H9 (cell line): Measurements from ENCODE around the gene PIK3CG. TPM values are rescaled to one million over a fixed set of nuclear protein-coding genes. Genes with fewer than 3 reads are reported as not detected.

ENCODE experiments used
- DNase-seq: peaks from one replicate; pipeline ENCODE4 v3.0.0-alpha.2; 2017
- H2AFZ ChIP-seq: one replicate; pipeline ENCODE4 v1.6.1; 2013; ENCODE audit warnings: mild to moderate bottlenecking, low read length, control low read depth, moderate library complexity
- H2AK5ac ChIP-seq: 2 replicates; pipeline ENCODE4 v1.6.1; 2013; ENCODE audit warnings: low read length, control low read depth, mixed read lengths; ENCODE audit not compliant: insufficient read length
- H2BK120ac ChIP-seq: one replicate; pipeline ENCODE4 v1.6.1; 2013; ENCODE audit warnings: low read depth, mild to moderate bottlenecking, low read length, control low read depth, inconsistent platforms; ENCODE audit not compliant: poor library complexity, severe bottlenecking
- H2BK12ac ChIP-seq: 2 replicates; pipeline ENCODE4 v1.6.1; 2013; ENCODE audit warnings: low read length, control low read depth, mixed read lengths, low read depth; ENCODE audit not compliant: insufficient read length
- H2BK15ac ChIP-seq: 2 replicates; pipeline ENCODE4 v1.6.1; 2013; ENCODE audit warnings: low read depth, low read length, control low read depth
- H2BK20ac ChIP-seq: one replicate; pipeline ENCODE4 v1.6.1; 2013; ENCODE audit warnings: low read depth, mild to moderate bottlenecking, low read length, control low read depth, inconsistent platforms; ENCODE audit not compliant: poor library complexity, severe bottlenecking
- H2BK5ac ChIP-seq: 2 replicates; pipeline ENCODE4 v1.6.1; 2013; ENCODE audit warnings: low read length, control low read depth, mixed read lengths; ENCODE audit not compliant: insufficient read length
- H3K14ac ChIP-seq: 2 replicates; pipeline ENCODE4 v1.6.1; 2013; ENCODE audit warnings: low read length, control low read depth; ENCODE audit not compliant: insufficient read depth
- H3K18ac ChIP-seq: 2 replicates; pipeline ENCODE4 v1.6.1; 2013; ENCODE audit warnings: low read depth, mild to moderate bottlenecking, mixed read lengths, low read length, control low read depth; ENCODE audit not compliant: insufficient read length
- H3K23ac ChIP-seq: 2 replicates; pipeline ENCODE4 v1.6.1; 2013; ENCODE audit warnings: low read length, control low read depth, mixed read lengths, low read depth; ENCODE audit not compliant: insufficient read length
- H3K23me2 ChIP-seq: 2 replicates; pipeline ENCODE4 v1.6.1; 2013; ENCODE audit warnings: low read depth, mild to moderate bottlenecking, mixed read lengths, low read length, control low read depth; ENCODE audit not compliant: insufficient read length, poor library complexity, severe bottlenecking
- H3K27ac ChIP-seq: 2 replicates; pipeline ENCODE4 v1.5.1; 2013; ENCODE audit warnings: low read length, control low read depth, mixed read lengths, low read depth; ENCODE audit not compliant: insufficient read length
- H3K27me3 ChIP-seq: 2 replicates; pipeline ENCODE4 v1.6.1; 2013; ENCODE audit warnings: low read length, control low read depth, inconsistent platforms; ENCODE audit not compliant: insufficient read depth
- H3K4ac ChIP-seq: 2 replicates; pipeline ENCODE4 v1.6.1; 2013; ENCODE audit warnings: low read depth, mild to moderate bottlenecking, control low read depth, inconsistent platforms, low read length, moderate library complexity
- H3K4me1 ChIP-seq: 2 replicates; pipeline ENCODE4 v1.6.1; 2013; ENCODE audit warnings: low read length, control low read depth, inconsistent platforms; ENCODE audit not compliant: insufficient read depth
- H3K4me2 ChIP-seq: 2 replicates; pipeline ENCODE4 v1.6.1; 2013; ENCODE audit warnings: low read length, control low read depth, mixed read lengths; ENCODE audit not compliant: insufficient read length, insufficient read depth
- H3K56ac ChIP-seq: 2 replicates; pipeline ENCODE4 v1.6.1; 2013; ENCODE audit warnings: low read depth, mild to moderate bottlenecking, mixed read lengths, low read length, control low read depth; ENCODE audit not compliant: insufficient read length
- H3K79me1 ChIP-seq: 2 replicates; pipeline ENCODE4 v1.6.1; 2013; ENCODE audit warnings: low read depth, mild to moderate bottlenecking, moderate library complexity, low read length, control low read depth, inconsistent platforms; ENCODE audit not compliant: insufficient read depth, poor library complexity, severe bottlenecking
- H3K79me2 ChIP-seq: 2 replicates; pipeline ENCODE4 v1.6.1; 2013; ENCODE audit warnings: low read length, control low read depth, inconsistent platforms; ENCODE audit not compliant: insufficient read depth
- H3K9ac ChIP-seq: 2 replicates; pipeline ENCODE4 v1.6.1; 2013; ENCODE audit warnings: low read length, control low read depth, mixed read lengths; ENCODE audit not compliant: insufficient read length; ENCODE audit errors: extremely low read depth
- H3K9me3 ChIP-seq: one replicate; pipeline ENCODE4 v1.6.1; 2013; ENCODE audit warnings: low read depth, low read length, inconsistent platforms; ENCODE audit not compliant: control insufficient read depth
- H3T11ph ChIP-seq: one replicate; pipeline ENCODE4 v1.6.1; 2013; ENCODE audit warnings: mild to moderate bottlenecking, low read length, control low read depth, inconsistent platforms
- H4K20me1 ChIP-seq: one replicate; pipeline ENCODE4 v1.6.1; 2013; ENCODE audit not compliant: control insufficient read depth, insufficient read length, insufficient read depth
- H4K5ac ChIP-seq: 2 replicates; pipeline ENCODE4 v1.6.1; 2013; ENCODE audit warnings: low read depth, mild to moderate bottlenecking, mixed read lengths, low read length, control low read depth; ENCODE audit not compliant: insufficient read length
- H4K8ac ChIP-seq: replicated peaks from 2 replicates; pipeline ENCODE4 v1.6.1; 2013; ENCODE audit warnings: low read length, control low read depth, mixed read lengths, low read depth; ENCODE audit not compliant: insufficient read length
- H4K91ac ChIP-seq: 2 replicates; pipeline ENCODE4 v1.6.1; 2013; ENCODE audit warnings: low read depth, mild to moderate bottlenecking, moderate library complexity, mixed read lengths, low read length, control low read depth; ENCODE audit not compliant: insufficient read length
- H3K27ac Mint-ChIP-seq, 3 experiments: 2 replicates in 2 of 3; 3 replicates in 1 of 3; pipeline ENCODE4 v1.8.0; 2020 to 2021; ENCODE audit warnings: mixed read lengths in 3 of 3, mild to moderate bottlenecking in 1 of 3, moderate library complexity in 1 of 3
- H3K27me3 Mint-ChIP-seq: 2 replicates; pipeline ENCODE4 v1.8.0; 2021; ENCODE audit warnings: low read depth, mild to moderate bottlenecking, moderate library complexity, mixed read lengths
- H3K36me3 Mint-ChIP-seq, 3 experiments: 2 replicates in 2 of 3; 3 replicates in 1 of 3; pipeline ENCODE4 v1.8.0; 2020 to 2021; ENCODE audit warnings: low read depth in 3 of 3, mixed read lengths in 3 of 3; ENCODE audit not compliant: insufficient read depth in 1 of 3
- H3K4me1 Mint-ChIP-seq, 2 experiments: 2 replicates each; pipeline ENCODE4 v1.8.0; 2020; ENCODE audit warnings: mixed read lengths in 2 of 2
- H3K4me3 Mint-ChIP-seq, 2 experiments: 2 replicates in 1 of 2; 3 replicates in 1 of 2; pipeline ENCODE4 v1.8.0; 2020 to 2021; ENCODE audit warnings: mild to moderate bottlenecking in 2 of 2, mixed read lengths in 2 of 2, moderate library complexity in 1 of 2
- H3K9me3 Mint-ChIP-seq, 2 experiments: 2 replicates in 1 of 2; 3 replicates in 1 of 2; pipeline ENCODE4 v1.8.0; 2020; ENCODE audit warnings: mild to moderate bottlenecking in 2 of 2, mixed read lengths in 2 of 2, moderate library complexity in 1 of 2
- WGBS: extraction: QIAGEN DNeasy Blood & Tissue Kit; methylation state at CpG from one replicate; pipeline ENCODE4 v1.1.7; 2013; ENCODE audit warnings: missing lambda C conversion rate, low lambda C conversion rate, mixed read lengths; ENCODE audit not compliant: insufficient read length; ENCODE audit errors: extremely low coverage; 5-methylcytosine and 5-hydroxymethylcytosine counted together
- total RNA-seq: library from RNA; stranded (reverse); gene quantifications from 2 replicates; pipeline ENCODE4 v1.2.1, GENCODE V29; 2021
- TF ChIP-seq, protein P1 (sequence below): fragments of 200-600 bp; sonication (generic); conservative IDR thresholded peaks from 3 replicates; pipeline ENCODE4 v1.8.0; 2021; ENCODE audit warnings: antibody characterized with exemption, mild to moderate bottlenecking

Gene PIK3CG
- total RNA-seq, 1 experiment from 2014 or later = not detected

DNA sequence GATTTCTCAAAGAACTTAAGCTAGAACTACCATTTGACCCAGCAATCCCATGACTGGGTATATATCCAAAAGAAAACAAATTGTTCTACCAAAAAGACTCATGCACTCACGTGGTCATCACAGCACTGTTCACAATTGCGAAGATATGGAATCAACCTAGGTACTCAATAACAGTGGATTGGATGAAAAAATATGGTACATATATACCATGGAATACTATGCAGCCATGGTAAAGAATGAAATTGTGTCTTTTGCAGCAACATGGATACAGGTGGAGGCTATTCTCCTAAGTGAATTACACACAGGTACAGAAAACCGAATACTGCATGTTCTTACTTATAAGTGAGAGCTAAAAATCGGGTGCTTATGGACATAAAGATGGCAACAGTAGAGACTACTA lies 61.8 kb downstream of the PIK3CG start:
- Histone ChIP-seq H4K5ac (no peak overlapping the region), H4K91ac (no peak overlapping the region), H2AK5ac (no peak overlapping the region), H3K9ac (no peak overlapping the region), H3K56ac (no peak overlapping the region), H3K9me3 (no peaks in the 10 kb centered on the region), H3K4ac (no peak overlapping the region), H2BK5ac (no peak overlapping the region), H3K18ac (no peak overlapping the region), H2BK20ac (no peak overlapping the region), H3K14ac (no peak overlapping the region), H3K23ac (no peak overlapping the region), H3K27ac (no peak overlapping the region), H2AFZ (no peak overlapping the region), H3K4me2 (no peak overlapping the region), H2BK12ac (no peak overlapping the region), H3K79me2 (no peaks in the 10 kb centered on the region), H3T11ph (no peak overlapping the region), H3K23me2 (no peaks in the 10 kb centered on the region), H4K20me1 (no peaks in the 10 kb centered on the region), H3K79me1 (no peaks in the 10 kb centered on the region), H3K4me1 (no peaks in the 10 kb centered on the region), H2BK15ac (no peak overlapping the region), H3K27me3 (no peaks in the 10 kb centered on the region), H2BK120ac (no peak overlapping the region), H4K8ac (no peak overlapping the region)
- whole genome bisulfite sequencing = no CpG with 5 or more reads among the region's 4 CpGs
- Mint-ChIP-seq H3K27me3 (peaks cover 2% of the 10 kb centered on the region), H3K27ac (no peak overlapping the region), H3K9me3 (peaks cover 0 to 6% of the 10 kb centered on the region in 2 experiments; a peak in 2 of 5 replicates), H3K36me3 (no peaks in the 10 kb centered on the region; a peak in 2 of 7 replicates), H3K4me3 (no peak overlapping the region), H3K4me1 (no peaks in the 10 kb centered on the region)
- no peak for DNase-seq
- TF ChIP-seq, protein P1, sequence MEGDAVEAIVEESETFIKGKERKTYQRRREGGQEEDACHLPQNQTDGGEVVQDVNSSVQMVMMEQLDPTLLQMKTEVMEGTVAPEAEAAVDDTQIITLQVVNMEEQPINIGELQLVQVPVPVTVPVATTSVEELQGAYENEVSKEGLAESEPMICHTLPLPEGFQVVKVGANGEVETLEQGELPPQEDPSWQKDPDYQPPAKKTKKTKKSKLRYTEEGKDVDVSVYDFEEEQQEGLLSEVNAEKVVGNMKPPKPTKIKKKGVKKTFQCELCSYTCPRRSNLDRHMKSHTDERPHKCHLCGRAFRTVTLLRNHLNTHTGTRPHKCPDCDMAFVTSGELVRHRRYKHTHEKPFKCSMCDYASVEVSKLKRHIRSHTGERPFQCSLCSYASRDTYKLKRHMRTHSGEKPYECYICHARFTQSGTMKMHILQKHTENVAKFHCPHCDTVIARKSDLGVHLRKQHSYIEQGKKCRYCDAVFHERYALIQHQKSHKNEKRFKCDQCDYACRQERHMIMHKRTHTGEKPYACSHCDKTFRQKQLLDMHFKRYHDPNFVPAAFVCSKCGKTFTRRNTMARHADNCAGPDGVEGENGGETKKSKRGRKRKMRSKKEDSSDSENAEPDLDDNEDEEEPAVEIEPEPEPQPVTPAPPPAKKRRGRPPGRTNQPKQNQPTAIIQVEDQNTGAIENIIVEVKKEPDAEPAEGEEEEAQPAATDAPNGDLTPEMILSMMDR = no peak
